Measurements from ENCODE around the gene MATR3. TPM values are rescaled to one million over a fixed set of nuclear protein-coding genes. Genes with fewer than 3 reads are reported as not detected.
"Not testable (repeated sequence)": the region's sequence is repeated elsewhere in the genome, so short reads cannot be mapped to it uniquely, and the experiment has no call there.

Gene MATR3
- total RNA-seq, 1 experiment from 2014 or later: 267 TPM

DNA sequence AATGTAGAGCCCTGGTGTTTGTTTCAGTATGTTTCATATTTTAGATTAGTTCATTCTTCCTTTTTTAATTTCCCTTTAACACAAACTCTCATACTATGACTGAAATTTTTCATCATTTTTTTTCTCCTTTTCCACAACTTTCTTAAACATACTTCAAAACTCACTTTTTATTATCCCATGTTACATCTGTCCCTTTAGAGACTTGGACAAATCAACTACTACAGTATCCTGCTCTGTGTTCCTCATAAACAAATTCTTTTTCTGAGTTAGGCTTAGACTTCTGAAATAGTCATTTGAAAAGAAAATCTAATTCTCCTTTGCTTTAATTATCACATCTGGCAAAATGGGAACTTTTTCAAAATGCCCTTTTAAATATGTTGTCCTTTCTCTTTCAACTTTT is 15.3 kb downstream of the MATR3 start:
- Histone ChIP-seq H4K91ac (ENCODE audit: insufficient read length, low read depth, low read length) (no peak overlapping the region), H3T11ph (ENCODE audit: low read length) (no peak overlapping the region), H3K18ac (ENCODE audit: insufficient read length, low read depth, low read length) (no peak overlapping the region), H2AFZ (ENCODE audit: low read length) (no peak overlapping the region), H2BK15ac (ENCODE audit: low read depth, low read length) (no peak overlapping the region), H3K4me1 (ENCODE audit: insufficient read depth, low read length) (no peaks in the 10 kb centered on the region; the same call in 1 of the 2 replicates), H2BK5ac (ENCODE audit: insufficient read length, low read length) (no peak overlapping the region), H3K79me2 (ENCODE audit: insufficient read depth, low read length) (peaks cover 79% of the 10 kb centered on the region), H3K79me1 (ENCODE audit: insufficient read depth, low read depth, low read length, poor library complexity, severe bottlenecking) (no peaks in the 10 kb centered on the region), H4K8ac (replicated peaks; ENCODE audit: insufficient read length, low read depth, low read length) (no peak overlapping the region), H4K20me1 (ENCODE audit: control insufficient read depth, insufficient read depth, insufficient read length) (no peaks in the 10 kb centered on the region), H3K23ac (ENCODE audit: insufficient read length, low read depth, low read length) (no peak overlapping the region), H3K56ac (ENCODE audit: insufficient read length, low read depth, low read length) (no peak overlapping the region), H2AK5ac (ENCODE audit: insufficient read length, low read length) (no peak overlapping the region), H2BK120ac (ENCODE audit: low read depth, low read length, poor library complexity, severe bottlenecking) (no peak overlapping the region), H3K9me3 (ENCODE audit: control insufficient read depth, low read depth, low read length) (no peaks in the 10 kb centered on the region), H2BK20ac (ENCODE audit: low read depth, low read length, poor library complexity, severe bottlenecking) (no peak overlapping the region), H3K27ac (ENCODE audit: insufficient read length, low read depth, low read length) (no peak overlapping the region), H2BK12ac (ENCODE audit: insufficient read length, low read depth, low read length) (no peak overlapping the region), H3K9ac (ENCODE audit: extremely low read depth, insufficient read length, low read length) (no peak overlapping the region), H3K23me2 (ENCODE audit: insufficient read length, low read depth, low read length, poor library complexity, severe bottlenecking) (no peaks in the 10 kb centered on the region), H4K5ac (ENCODE audit: insufficient read length, low read depth, low read length) (no peak overlapping the region), H3K27me3 (ENCODE audit: insufficient read depth, low read length) (no peaks in the 10 kb centered on the region), H3K4ac (ENCODE audit: low read depth, low read length) (no peak overlapping the region), H3K4me2 (ENCODE audit: insufficient read depth, insufficient read length, low read length) (no peak overlapping the region), H3K14ac (ENCODE audit: insufficient read depth, low read length) (no peak overlapping the region)
- Mint-ChIP-seq H3K27me3 (ENCODE audit: low read depth) (no peaks in the 10 kb centered on the region), H3K9me3 (no peaks in the 10 kb centered on the region), H3K36me3 (ENCODE audit: insufficient read depth in 1 of 3, low read depth in 3 of 3) (peaks cover 0 to 11% (median 9%) of the 10 kb centered on the region in 3 experiments; a peak in 4 of 7 replicates), H3K4me3 (no peak overlapping the region), H3K27ac (peak overlapping the region in 2 of 3 experiments; percentile 46 to 51; a peak in 3 of 7 replicates), H3K4me1 (peaks cover 65 to 74% of the 10 kb centered on the region in 2 experiments)
- TF ChIP-seq, protein P1, sequence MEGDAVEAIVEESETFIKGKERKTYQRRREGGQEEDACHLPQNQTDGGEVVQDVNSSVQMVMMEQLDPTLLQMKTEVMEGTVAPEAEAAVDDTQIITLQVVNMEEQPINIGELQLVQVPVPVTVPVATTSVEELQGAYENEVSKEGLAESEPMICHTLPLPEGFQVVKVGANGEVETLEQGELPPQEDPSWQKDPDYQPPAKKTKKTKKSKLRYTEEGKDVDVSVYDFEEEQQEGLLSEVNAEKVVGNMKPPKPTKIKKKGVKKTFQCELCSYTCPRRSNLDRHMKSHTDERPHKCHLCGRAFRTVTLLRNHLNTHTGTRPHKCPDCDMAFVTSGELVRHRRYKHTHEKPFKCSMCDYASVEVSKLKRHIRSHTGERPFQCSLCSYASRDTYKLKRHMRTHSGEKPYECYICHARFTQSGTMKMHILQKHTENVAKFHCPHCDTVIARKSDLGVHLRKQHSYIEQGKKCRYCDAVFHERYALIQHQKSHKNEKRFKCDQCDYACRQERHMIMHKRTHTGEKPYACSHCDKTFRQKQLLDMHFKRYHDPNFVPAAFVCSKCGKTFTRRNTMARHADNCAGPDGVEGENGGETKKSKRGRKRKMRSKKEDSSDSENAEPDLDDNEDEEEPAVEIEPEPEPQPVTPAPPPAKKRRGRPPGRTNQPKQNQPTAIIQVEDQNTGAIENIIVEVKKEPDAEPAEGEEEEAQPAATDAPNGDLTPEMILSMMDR (conservative IDR thresholded peaks at IDR 0.05): no peak
- DNase-seq: no peak

DNA sequence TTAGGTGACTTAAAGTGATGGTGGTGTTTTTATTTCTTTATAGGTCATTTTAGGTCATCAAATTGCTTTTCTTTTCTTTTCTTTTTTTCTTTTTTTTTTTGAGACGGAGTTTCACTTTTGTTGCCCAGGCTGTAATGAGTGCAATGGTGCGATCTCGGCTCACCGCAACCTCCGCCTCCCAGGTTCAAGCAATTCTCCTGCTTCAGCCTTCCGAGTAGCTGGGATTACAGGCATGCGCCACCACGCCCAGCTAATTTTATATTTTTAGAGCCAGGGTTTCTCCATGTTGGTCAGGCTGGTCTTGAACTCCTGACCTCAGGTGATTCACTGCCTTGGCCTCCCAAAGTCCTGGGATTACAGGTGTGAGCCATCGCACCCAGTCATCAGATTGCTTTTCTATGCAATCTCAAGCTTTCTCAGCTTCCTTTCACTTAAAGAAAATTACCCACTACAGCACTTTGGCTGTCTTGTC is 17.2 kb downstream of the MATR3 start:
- H4K5ac ChIP-seq (ENCODE audit: insufficient read length, low read depth, low read length); H4K8ac ChIP-seq (replicated peaks; ENCODE audit: insufficient read length, low read depth, low read length); H3K27me3 Mint-ChIP-seq (ENCODE audit: low read depth); H2BK12ac ChIP-seq (ENCODE audit: insufficient read length, low read depth, low read length); H3K27ac ChIP-seq (ENCODE audit: insufficient read length, low read depth, low read length); H3K23me2 ChIP-seq (ENCODE audit: insufficient read length, low read depth, low read length, poor library complexity, severe bottlenecking); H2BK15ac ChIP-seq (ENCODE audit: low read depth, low read length); H3K79me1 ChIP-seq (ENCODE audit: insufficient read depth, low read depth, low read length, poor library complexity, severe bottlenecking); H3K9ac ChIP-seq (ENCODE audit: extremely low read depth, insufficient read length, low read length); H2AFZ ChIP-seq (ENCODE audit: low read length); H2BK20ac ChIP-seq (ENCODE audit: low read depth, low read length, poor library complexity, severe bottlenecking); H3K23ac ChIP-seq (ENCODE audit: insufficient read length, low read depth, low read length); H3K9me3 ChIP-seq (ENCODE audit: control insufficient read depth, low read depth, low read length); H3K9me3 Mint-ChIP-seq; H4K91ac ChIP-seq (ENCODE audit: insufficient read length, low read depth, low read length); H2AK5ac ChIP-seq (ENCODE audit: insufficient read length, low read length); H3K14ac ChIP-seq (ENCODE audit: insufficient read depth, low read length); DNase-seq; H3K4me1 ChIP-seq (ENCODE audit: insufficient read depth, low read length); H3K4me2 ChIP-seq (ENCODE audit: insufficient read depth, insufficient read length, low read length); H3K27me3 ChIP-seq (ENCODE audit: insufficient read depth, low read length); H3K4ac ChIP-seq (ENCODE audit: low read depth, low read length); H3T11ph ChIP-seq (ENCODE audit: low read length); H3K18ac ChIP-seq (ENCODE audit: insufficient read length, low read depth, low read length); H3K56ac ChIP-seq (ENCODE audit: insufficient read length, low read depth, low read length); H2BK5ac ChIP-seq (ENCODE audit: insufficient read length, low read length); H2BK120ac ChIP-seq (ENCODE audit: low read depth, low read length, poor library complexity, severe bottlenecking); H4K20me1 ChIP-seq (ENCODE audit: control insufficient read depth, insufficient read depth, insufficient read length): not testable (repeated sequence)
- 0 out of 5 replicates have a peak overlapping the region, but pooled peaks of 1 of the 2 experiments have one; percentile 15 for H3K4me3 Mint-ChIP-seq
- peaks cover 5 to 28% (median 20%) of the 10 kb centered on the region in 3 experiments; a peak in 5 of 7 replicates for H3K36me3 Mint-ChIP-seq (ENCODE audit: insufficient read depth in 1 of 3, low read depth in 3 of 3)
- no CpG with 5 or more reads among the region's 9 CpGs for WGBS (ENCODE audit: extremely low coverage, insufficient read length, low lambda C conversion rate)
- H3K4me1 Mint-ChIP-seq: peaks cover 61 to 70% of the 10 kb centered on the region in 2 experiments
- peaks cover 72% of the 10 kb centered on the region for H3K79me2 ChIP-seq (ENCODE audit: insufficient read depth, low read length)
- H3K27ac Mint-ChIP-seq: peak overlapping the region in 1 of 3 experiments; percentile 86; a peak in 2 of 7 replicates

All from H9 (cell line).